ENCODE data around the gene NOP16.

GRCh38 chr5:176408590-176408989, 20.2 kb upstream of the NOP16 start:
- TF ChIP-seq CTCF (IDR thresholded peaks at IDR 0.05) (no peak), POLR2A (IDR thresholded peaks at IDR 0.05) (no peak)
